H1 (cell line): ENCODE measurements around the gene CDC42BPB.

Experiments
- CTCF ChIP-seq, 3 experiments: IDR thresholded peaks; 1 replicate in 2 of 3; 2 replicates in 1 of 3; pipeline versions ENCODE4 v1.5.1 to v1.6.1; 2011; ENCODE audit warnings: low read length in 3 of 3, mild to moderate bottlenecking in 3 of 3, inconsistent platforms in 2 of 3, low read depth in 1 of 3, moderate library complexity in 1 of 3; ENCODE audit not compliant: insufficient read depth in 1 of 3; ENCODE audit errors: control extremely low read depth in 1 of 3
- POLR2A ChIP-seq, 2 experiments: IDR thresholded peaks; 1 replicate in 1 of 2; 2 replicates in 1 of 2; pipeline ENCODE4 v1.6.1; 2011; ENCODE audit warnings: low read depth in 2 of 2, low read length in 2 of 2, mild to moderate bottlenecking in 2 of 2; ENCODE audit errors: control extremely low read depth in 1 of 2
- YY1 ChIP-seq: IDR thresholded peaks from 2 replicates; pipeline ENCODE4 v1.6.1; 2011; ENCODE audit warnings: low read depth, mild to moderate bottlenecking, low read length

- TF ChIP-seq CTCF (IDR thresholded peaks at IDR 0.05; ENCODE audit: control extremely low read depth in 1 of 3, insufficient read depth in 1 of 3, low read depth in 1 of 3, low read length in 3 of 3) (no peak), POLR2A (IDR thresholded peaks at IDR 0.05; ENCODE audit: control extremely low read depth in 1 of 2, low read depth in 2 of 2, low read length in 2 of 2) (no peak), YY1 (no peak)
Observed at GRCh38 chr14:103097244-103097993, 40.1 kb upstream of the CDC42BPB start.
